ENCODE results near the gene SFMBT2.
A peak's percentile ranks its signal among the peaks of the same experiment; 100 is the strongest.
"Not testable (repeated sequence)": the region's sequence is repeated elsewhere in the genome, so short reads cannot be mapped to it uniquely, and the experiment has no call there.

The SFMBT2 gene

GRCh38 chr10:7209458-7209857 is 201.4 kb downstream of the SFMBT2 start:
- no peak for DNase-seq

GRCh38 chr10:7206412-7207100 is 204.3 kb downstream of the SFMBT2 start:
- no peak for DNase-seq

GRCh38 chr10:7205656-7206055 is 205.2 kb downstream of the SFMBT2 start:
- DNase-seq = no peak

- no peak for DNase-seq
Observed at GRCh38 chr10:7202793-7203355, 208.0 kb downstream of the SFMBT2 start.

GRCh38 chr10:7199152-7199760 is 211.6 kb downstream of the SFMBT2 start:
- DNase-seq = no peak

- DNase-seq = no peak
Observed at GRCh38 chr10:7196284-7196683, 214.6 kb downstream of the SFMBT2 start.

- DNase-seq = no peak
Observed at GRCh38 chr10:7195118-7195517, 215.7 kb downstream of the SFMBT2 start.

- no peak for DNase-seq
Observed at GRCh38 chr10:7194571-7194970, 216.3 kb downstream of the SFMBT2 start.

GRCh38 chr10:7193369-7193768 is 217.5 kb downstream of the SFMBT2 start:
- peak in 2 of 6 experiments; percentile 37 to 59 for DNase-seq

GRCh38 chr10:7192831-7193361 is 217.9 kb downstream of the SFMBT2 start:
- DNase-seq = peak; percentile 59 to 85 (median 70)

- no peak for DNase-seq
Observed at GRCh38 chr10:7192061-7192460, 218.8 kb downstream of the SFMBT2 start.

GRCh38 chr10:7190772-7191171 is 220.1 kb downstream of the SFMBT2 start:
- not testable (repeated sequence) for DNase-seq

GRCh38 chr10:7189909-7190308 is 220.9 kb downstream of the SFMBT2 start:
- no peak for DNase-seq

GRCh38 chr10:7188456-7189050 is 222.3 kb downstream of the SFMBT2 start:
- no peak for DNase-seq

GRCh38 chr10:7186387-7187018 is 224.3 kb downstream of the SFMBT2 start:
- no peak for DNase-seq

- DNase-seq = peak in 3 of 6 experiments; percentile 54 to 63 (median 58)
Observed at GRCh38 chr10:7185367-7185690, 225.5 kb downstream of the SFMBT2 start.

GRCh38 chr10:7184660-7185366 is 226.0 kb downstream of the SFMBT2 start:
- DNase-seq = no peak

GRCh38 chr10:7184116-7184515 is 226.7 kb downstream of the SFMBT2 start:
- DNase-seq = not testable (repeated sequence)

GRCh38 chr10:7182327-7182726 is 228.5 kb downstream of the SFMBT2 start:
- not testable (repeated sequence) for DNase-seq

GRCh38 chr10:7181420-7181819 is 229.4 kb downstream of the SFMBT2 start:
- DNase-seq = no peak

- DNase-seq = no peak
Observed at GRCh38 chr10:7179536-7179935, 231.3 kb downstream of the SFMBT2 start.

GRCh38 chr10:7173948-7174347 is 236.9 kb downstream of the SFMBT2 start:
- DNase-seq = no peak

- DNase-seq = no peak
Observed at GRCh38 chr10:7171825-7172224, 239.0 kb downstream of the SFMBT2 start.

All from stimulated activated naive CD4-positive, alpha-beta T cell (primary cell).